GM23338 (cell line): ENCODE results near the gene HSF4. TPM values are rescaled to one million over a fixed set of nuclear protein-coding genes. Genes with fewer than 3 reads are reported as not detected.

Experiments used
- ATAC-seq: fragments of 200-7000 bp; cut with Tn5 transposase; 3 replicates; pipeline ENCODE4 v1.9.1; 2020
- DNase-seq: peaks from one replicate; pipeline ENCODE4 v3.0.0-alpha.2; 2015; ENCODE audit warnings: low spot score
- H2AFZ ChIP-seq: fragments of 200-600 bp; sonication (generic); 2 replicates; pipeline ENCODE4 v1.8.0; 2016; ENCODE audit warnings: antibody characterized with exemption, mild to moderate bottlenecking, moderate library complexity
- H3F3A ChIP-seq: fragments of 200-600 bp; sonication (generic); replicated peaks from 2 replicates; pipeline ENCODE4 v1.8.0; 2017; ENCODE audit warnings: antibody characterized with exemption, mixed run types, low read depth
- H3K27ac ChIP-seq: fragments of 200-600 bp; sonication (generic); 2 replicates; pipeline ENCODE4 v1.6.1; 2016; ENCODE audit warnings: low read depth
- H3K27me3 ChIP-seq: fragments of 200-600 bp; sonication (generic); 2 replicates; pipeline ENCODE4 v1.8.0; 2016; ENCODE audit warnings: mild to moderate bottlenecking, mixed run types, moderate library complexity; ENCODE audit not compliant: insufficient read depth
- H3K36me3 ChIP-seq: fragments of 200-600 bp; sonication (generic); 2 replicates; pipeline ENCODE4 v1.8.0; 2016; ENCODE audit warnings: mild to moderate bottlenecking; ENCODE audit not compliant: insufficient read depth
- H3K4me1 ChIP-seq: fragments of 200-600 bp; sonication (generic); 2 replicates; pipeline ENCODE4 v1.8.0; 2016; ENCODE audit warnings: mild to moderate bottlenecking, moderate library complexity; ENCODE audit not compliant: insufficient read depth
- H3K4me2 ChIP-seq: fragments of 200-600 bp; sonication (generic); 2 replicates; pipeline ENCODE4 v1.7.1; 2017; ENCODE audit warnings: mixed run types
- H3K4me3 ChIP-seq: fragments of 200-600 bp; sonication (generic); 2 replicates; pipeline ENCODE4 v1.6.1; 2016; ENCODE audit warnings: mixed run types
- H3K79me2 ChIP-seq: fragments of 200-600 bp; sonication (generic); replicated peaks from 2 replicates; pipeline ENCODE4 v1.8.0; 2017; ENCODE audit warnings: mild to moderate bottlenecking; ENCODE audit not compliant: insufficient read depth
- H3K9me2 ChIP-seq: fragments of 200-600 bp; sonication (generic); 2 replicates; pipeline ENCODE4 v1.8.0; 2017; ENCODE audit not compliant: insufficient read depth
- H4K20me1 ChIP-seq: fragments of 200-600 bp; sonication (generic); replicated peaks from 2 replicates; pipeline ENCODE4 v1.8.0; 2017; ENCODE audit warnings: mild to moderate bottlenecking; ENCODE audit not compliant: insufficient read depth
- H3K27ac Mint-ChIP-seq: 2 replicates; pipeline ENCODE4 v1.8.0; 2020; ENCODE audit warnings: inconsistent platforms, mild to moderate bottlenecking, moderate library complexity, mixed read lengths
- H3K27me3 Mint-ChIP-seq: 3 replicates; pipeline ENCODE4 v1.8.0; 2022; ENCODE audit warnings: low read depth, mild to moderate bottlenecking, moderate library complexity, mixed read lengths, inconsistent platforms; ENCODE audit not compliant: insufficient read depth, poor library complexity
- H3K36me3 Mint-ChIP-seq: 3 replicates; pipeline ENCODE4 v1.8.0; 2021; ENCODE audit warnings: low read depth, mild to moderate bottlenecking, inconsistent platforms, moderate library complexity, mixed read lengths
- H3K4me1 Mint-ChIP-seq: 3 replicates; pipeline ENCODE4 v1.8.0; 2020; ENCODE audit warnings: mild to moderate bottlenecking, inconsistent platforms, mixed read lengths
- H3K4me3 Mint-ChIP-seq: 3 replicates; pipeline ENCODE4 v1.8.0; 2021; ENCODE audit warnings: moderate library complexity, mild to moderate bottlenecking, inconsistent platforms, mixed read lengths
- H3K9me3 Mint-ChIP-seq: 3 replicates; pipeline ENCODE4 v1.8.0; 2020; ENCODE audit warnings: moderate library complexity, mild to moderate bottlenecking, inconsistent platforms, mixed read lengths
- CTCF ChIP-seq, 2 experiments: fragments of 200-600 bp in 1 of 2; sonication (generic) in 1 of 2; conservative IDR thresholded peaks; 2 replicates each; pipeline versions ENCODE4 v1.5.1 to v1.6.1; 2016 to 2017; ENCODE audit warnings: antibody characterized with exemption in 2 of 2, low read depth in 2 of 2, mild to moderate bottlenecking in 2 of 2, moderate library complexity in 1 of 2
- ETS1 ChIP-seq: IDR thresholded peaks from 2 replicates; pipeline ENCODE4 v1.6.1; 2016; ENCODE audit warnings: antibody characterized with exemption
- JUNB ChIP-seq: IDR thresholded peaks from one replicate; pipeline ENCODE4 v1.6.1; 2016; ENCODE audit warnings: antibody characterized with exemption; ENCODE audit not compliant: unreplicated experiment
- STAT1 ChIP-seq: IDR thresholded peaks from one replicate; pipeline ENCODE4 v1.6.1; 2016; ENCODE audit warnings: antibody characterized with exemption; ENCODE audit not compliant: unreplicated experiment
- ZNF114 ChIP-seq: fragments of 250-450 bp; sonication (Bioruptor Pico); IDR thresholded peaks from 2 replicates; pipeline ENCODE4 v1.5.0; 2020; ENCODE audit warnings: mild to moderate bottlenecking, moderate library complexity
- ZNF462 ChIP-seq: fragments of 250-450 bp; sonication (Bioruptor Pico); IDR thresholded peaks from 2 replicates; pipeline ENCODE4 v1.5.0; 2020; ENCODE audit warnings: mild to moderate bottlenecking, moderate library complexity
- polyA plus RNA-seq: library from polyadenylated mRNA; unstranded; fragments of >200 nt; fragmentation: Nextera tagmentation; extraction: Ambion mirVana; gene quantifications from 2 replicates; pipeline ENCODE4 v1.2.1, GENCODE V29; 2016
- total RNA-seq: library from RNA; depleted of rRNA; stranded (reverse); fragments of >200 nt; shearing (Covaris generic); gene quantifications from 2 replicates; pipeline ENCODE4 v1.2.3, GENCODE V29; 2014

HSF4 gene
- total and polyA plus RNA-seq, 2 experiments from 2014 or later = 0.19 to 1.3 TPM

GRCh38 chr16:67211674-67212073 lies 47.1 kb downstream of the HSF4 start (continued):
- no peak for TF ChIP-seq ZNF462 (CRISPR knock-in tag)

GRCh38 chr16:67212766-67213165 lies 48.2 kb downstream of the HSF4 start:
- Histone ChIP-seq H3K79me2 (no peaks in the 10 kb centered on the region), H3K4me1 (no peaks in the 10 kb centered on the region), H4K20me1 (no peaks in the 10 kb centered on the region; the same call in 1 of the 2 replicates), H3F3A (no peaks in the 10 kb centered on the region), H3K36me3 (no peaks in the 10 kb centered on the region), H2AFZ (no peak overlapping the region), H3K4me2 (no peak overlapping the region), H3K27me3 (no peaks in the 10 kb centered on the region), H3K4me3 (no peak overlapping the region), H3K9me2 (no peaks in the 10 kb centered on the region), H3K27ac (no peak overlapping the region)
- Mint-ChIP-seq H3K27me3 (peaks cover 18% of the 10 kb centered on the region), H3K4me3 (no peak overlapping the region), H3K36me3 (no peaks in the 10 kb centered on the region), H3K4me1 (peaks cover 2% of the 10 kb centered on the region; the same call in 2 of the 3 replicates), H3K9me3 (no peaks in the 10 kb centered on the region), H3K27ac (no peak overlapping the region)
- ATAC-seq = no peak
- DNase-seq = no peak
- TF ChIP-seq STAT1 = no peak
- TF ChIP-seq ZNF462 (CRISPR knock-in tag) = no peak
- no peak for TF ChIP-seq JUNB
- TF ChIP-seq ZNF114 (CRISPR knock-in tag) = no peak
- TF ChIP-seq ETS1 = no peak
- TF ChIP-seq CTCF (conservative IDR thresholded peaks at IDR 0.05; ENCODE audit: low read depth in 2 of 2) = no peak
